Thyroid gland (tissue), 4 donors: ENCODE results near the gene CHCHD5. TPM values are rescaled to one million over a fixed set of nuclear protein-coding genes. Genes with fewer than 3 reads are reported as not detected.
"Not testable (repeated sequence)": the region's sequence is repeated elsewhere in the genome, so short reads cannot be mapped to it uniquely, and the experiment has no call there.

ENCODE experiments used
- DNase-seq, 2 donors: peaks; one replicate each; pipeline ENCODE4 v3.0.0-alpha.2; 2019
- H3K27ac ChIP-seq, 3 donors: fragments of 200-600 bp; sonication (generic); 1 replicate in 2 of 3; 2 replicates in 1 of 3; pipeline ENCODE4 v1.5.1; 2016 to 2019; ENCODE audit warnings: mild to moderate bottlenecking in 1 of 3, moderate library complexity in 1 of 3
- H3K27me3 ChIP-seq: fragments of 200-600 bp; sonication (generic); one replicate; pipeline ENCODE4 v1.5.1; 2019
- H3K36me3 ChIP-seq, 2 donors: fragments of 200-600 bp; sonication (generic); one replicate each; pipeline ENCODE4 v1.5.1; 2016 to 2019
- H3K4me1 ChIP-seq, 2 donors: fragments of 200-600 bp; sonication (generic); one replicate each; pipeline ENCODE4 v1.5.1; 2017 to 2019
- H3K4me3 ChIP-seq, 3 donors: fragments of 200-600 bp; sonication (generic); replicated peaks in 1 of 3; 1 replicate in 2 of 3; 2 replicates in 1 of 3; pipeline ENCODE4 v1.5.1; 2016; ENCODE audit warnings: mild to moderate bottlenecking in 1 of 3
- H3K9me3 ChIP-seq: fragments of 200-600 bp; sonication (generic); one replicate; pipeline ENCODE4 v1.5.1; 2017
- POLR2A ChIP-seq, 2 donors: fragments of 450-650 bp; IDR thresholded peaks; one replicate each; pipeline ENCODE4 v1.6.1; 2017; ENCODE audit warnings: antibody characterized with exemption in 2 of 2, mild to moderate bottlenecking in 2 of 2, moderate library complexity in 1 of 2
- WGBS, 2 donors: methylation state at CpG; one replicate each; pipeline ENCODE4 v1.1.5; 2017; 5-methylcytosine and 5-hydroxymethylcytosine counted together
- intact Hi-C: fragments of 100-400 bp; cut with DNase I; formaldehyde crosslinking; loops from one replicate; pipeline ENCODE4 v1.15.1; 2023
- total RNA-seq, 4 donors: library from RNA; depleted of rRNA; stranded (reverse); fragments of >200 nt; gene quantifications; one replicate each; pipeline ENCODE4 v1.2.3, GENCODE V29; 2016
- TF ChIP-seq, protein P1 (sequence below), 6 experiments: fragments of 200-600 bp in 3 of 6; fragments of 450-650 bp in 3 of 6; sonication (generic) in 3 of 6; IDR thresholded peaks; one replicate each; pipeline ENCODE4 v1.5.1; 2016 to 2019; ENCODE audit warnings: antibody characterized with exemption in 6 of 6, mild to moderate bottlenecking in 2 of 6, inconsistent platforms in 1 of 6, moderate library complexity in 1 of 6

CHCHD5 gene
- total RNA-seq, 4 donors from 2014 or later = 14.6 to 70.6 (median 29.1) TPM

- WGBS, 2 donors = 56 to 70% methylated on average over 11 to 13 of the region's 13 CpGs
- intact Hi-C loops = no loop called here
- Histone ChIP-seq H3K27ac (no peak overlapping the region), H3K4me1 (no peaks in the 10 kb centered on the region), H3K27me3 (no peaks in the 10 kb centered on the region), H3K36me3 (no peaks in the 10 kb centered on the region), H3K4me3 (no peak overlapping the region), H3K9me3 (no peaks in the 10 kb centered on the region)
- no peak for DNase-seq
- TF ChIP-seq POLR2A (IDR thresholded peaks at IDR 0.05) = no peak
- TF ChIP-seq, protein P1, sequence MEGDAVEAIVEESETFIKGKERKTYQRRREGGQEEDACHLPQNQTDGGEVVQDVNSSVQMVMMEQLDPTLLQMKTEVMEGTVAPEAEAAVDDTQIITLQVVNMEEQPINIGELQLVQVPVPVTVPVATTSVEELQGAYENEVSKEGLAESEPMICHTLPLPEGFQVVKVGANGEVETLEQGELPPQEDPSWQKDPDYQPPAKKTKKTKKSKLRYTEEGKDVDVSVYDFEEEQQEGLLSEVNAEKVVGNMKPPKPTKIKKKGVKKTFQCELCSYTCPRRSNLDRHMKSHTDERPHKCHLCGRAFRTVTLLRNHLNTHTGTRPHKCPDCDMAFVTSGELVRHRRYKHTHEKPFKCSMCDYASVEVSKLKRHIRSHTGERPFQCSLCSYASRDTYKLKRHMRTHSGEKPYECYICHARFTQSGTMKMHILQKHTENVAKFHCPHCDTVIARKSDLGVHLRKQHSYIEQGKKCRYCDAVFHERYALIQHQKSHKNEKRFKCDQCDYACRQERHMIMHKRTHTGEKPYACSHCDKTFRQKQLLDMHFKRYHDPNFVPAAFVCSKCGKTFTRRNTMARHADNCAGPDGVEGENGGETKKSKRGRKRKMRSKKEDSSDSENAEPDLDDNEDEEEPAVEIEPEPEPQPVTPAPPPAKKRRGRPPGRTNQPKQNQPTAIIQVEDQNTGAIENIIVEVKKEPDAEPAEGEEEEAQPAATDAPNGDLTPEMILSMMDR (IDR thresholded peaks at IDR 0.05) = no peak
Observed at GRCh38 chr2:112614201-112614840, 29.9 kb downstream of the CHCHD5 start.

DNA sequence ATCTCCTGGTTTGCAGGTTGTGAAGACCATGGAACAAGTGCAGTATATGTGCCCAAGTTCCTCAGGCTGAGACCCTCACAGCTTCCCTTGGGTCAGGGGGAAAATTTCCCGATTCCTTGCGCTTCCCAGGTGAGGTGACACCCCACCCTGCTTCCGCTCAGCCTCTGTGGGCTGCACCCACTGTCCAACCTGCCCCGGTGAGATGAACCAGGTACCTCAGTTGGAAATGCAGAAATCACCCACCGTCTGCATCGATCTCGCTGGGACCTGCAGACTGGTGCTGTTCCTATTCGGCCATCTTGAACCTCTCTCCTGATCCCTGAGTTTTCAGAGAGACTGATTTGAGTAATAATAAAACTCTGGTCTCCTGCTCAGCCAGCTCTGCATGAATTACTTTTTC lies 30.6 kb downstream of the CHCHD5 start:
- Histone ChIP-seq H3K27me3 (no peaks in the 10 kb centered on the region), H3K27ac (no peak overlapping the region), H3K9me3 (no peaks in the 10 kb centered on the region), H3K4me1 (no peaks in the 10 kb centered on the region), H3K36me3 (no peaks in the 10 kb centered on the region), H3K4me3 (no peak overlapping the region)
- TF ChIP-seq, protein P1 (IDR thresholded peaks at IDR 0.05) = no peak
- no peak for TF ChIP-seq POLR2A (IDR thresholded peaks at IDR 0.05)
- intact Hi-C loops = no loop called here
- WGBS, 2 donors = 96 to 99% methylated on average over 8 of the region's 8 CpGs
- no peak for DNase-seq

- whole genome bisulfite sequencing, 2 donors = 91 to 92% methylated on average over 2 of the region's 2 CpGs
- H3K36me3 ChIP-seq, H3K27me3 ChIP-seq, H3K9me3 ChIP-seq, H3K27ac ChIP-seq, intact Hi-C loops, DNase-seq, H3K4me3 ChIP-seq, H3K4me1 ChIP-seq: not testable (repeated sequence)
Observed at GRCh38 chr2:112615798-112616197, 31.4 kb downstream of the CHCHD5 start.

DNA sequence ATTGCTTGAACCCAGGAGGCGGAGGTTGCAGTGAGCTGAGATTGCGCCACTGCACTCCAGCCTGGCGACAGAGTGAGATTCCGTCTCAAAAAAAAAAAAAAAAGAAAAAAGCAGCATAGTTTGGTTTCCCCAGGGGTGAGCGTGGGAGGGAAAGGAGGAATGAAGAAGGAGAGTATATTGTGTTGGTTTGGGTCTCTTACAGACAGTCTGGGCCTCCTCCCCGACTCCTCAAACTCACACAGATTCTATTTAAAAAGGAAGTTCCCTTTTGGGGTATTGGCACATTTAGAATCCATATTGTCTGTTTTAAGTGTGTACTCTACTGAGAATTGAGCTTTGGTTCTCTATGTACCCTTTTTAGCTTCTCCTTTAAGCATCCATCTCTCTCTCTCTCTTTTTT lies 34.0 kb downstream of the CHCHD5 start:
- Histone ChIP-seq H3K4me1 (peaks cover 0 to 2% of the 10 kb centered on the region in 2 donors), H3K9me3 (no peaks in the 10 kb centered on the region), H3K27me3 (no peaks in the 10 kb centered on the region), H3K4me3 (no peak overlapping the region), H3K27ac (no peak overlapping the region), H3K36me3 (no peaks in the 10 kb centered on the region)
- no peak for DNase-seq
- intact Hi-C loops = no loop called here
- 81 to 83% methylated on average over 6 of the region's 6 CpGs for WGBS, 2 donors
- TF ChIP-seq, protein P1 (IDR thresholded peaks at IDR 0.05) = no peak
- TF ChIP-seq POLR2A (IDR thresholded peaks at IDR 0.05) = no peak

GRCh38 chr2:112621790-112622527 lies 37.5 kb downstream of the CHCHD5 start:
- Histone ChIP-seq H3K9me3 (no peaks in the 10 kb centered on the region), H3K27me3 (no peaks in the 10 kb centered on the region), H3K36me3 (no peaks in the 10 kb centered on the region), H3K27ac (no peak overlapping the region), H3K4me3 (no peak overlapping the region), H3K4me1 (peaks cover 0 to 17% of the 10 kb centered on the region in 2 donors)
- DNase-seq = no peak
- WGBS, 2 donors = 64 to 77% methylated on average over 22 of the region's 22 CpGs
- TF ChIP-seq POLR2A (IDR thresholded peaks at IDR 0.05) = no peak
- intact Hi-C loops = no loop called here

GRCh38 chr2:112622528-112622849 lies 38.1 kb downstream of the CHCHD5 start:
- Histone ChIP-seq H3K4me1 (peaks cover 0 to 18% of the 10 kb centered on the region in 2 donors), H3K4me3 (no peak overlapping the region), H3K36me3 (no peaks in the 10 kb centered on the region), H3K27ac (no peak overlapping the region), H3K9me3 (no peaks in the 10 kb centered on the region), H3K27me3 (no peaks in the 10 kb centered on the region)
- 55 to 72% methylated on average over 3 of the region's 3 CpGs for WGBS, 2 donors
- TF ChIP-seq, protein P1 (IDR thresholded peaks at IDR 0.05) = no peak
- no peak for TF ChIP-seq POLR2A (IDR thresholded peaks at IDR 0.05)
- intact Hi-C loops = no loop called here
- DNase-seq = no peak
